ENCODE measurements around the gene SLC1A2. TPM values are rescaled to one million over a fixed set of nuclear protein-coding genes. Genes with fewer than 3 reads are reported as not detected.
"Not testable (repeated sequence)": the region's sequence is repeated elsewhere in the genome, so short reads cannot be mapped to it uniquely, and the experiment has no call there.

SLC1A2 gene
- total RNA-seq, 1 donor from 2014 or later: 8.8 TPM

DNA sequence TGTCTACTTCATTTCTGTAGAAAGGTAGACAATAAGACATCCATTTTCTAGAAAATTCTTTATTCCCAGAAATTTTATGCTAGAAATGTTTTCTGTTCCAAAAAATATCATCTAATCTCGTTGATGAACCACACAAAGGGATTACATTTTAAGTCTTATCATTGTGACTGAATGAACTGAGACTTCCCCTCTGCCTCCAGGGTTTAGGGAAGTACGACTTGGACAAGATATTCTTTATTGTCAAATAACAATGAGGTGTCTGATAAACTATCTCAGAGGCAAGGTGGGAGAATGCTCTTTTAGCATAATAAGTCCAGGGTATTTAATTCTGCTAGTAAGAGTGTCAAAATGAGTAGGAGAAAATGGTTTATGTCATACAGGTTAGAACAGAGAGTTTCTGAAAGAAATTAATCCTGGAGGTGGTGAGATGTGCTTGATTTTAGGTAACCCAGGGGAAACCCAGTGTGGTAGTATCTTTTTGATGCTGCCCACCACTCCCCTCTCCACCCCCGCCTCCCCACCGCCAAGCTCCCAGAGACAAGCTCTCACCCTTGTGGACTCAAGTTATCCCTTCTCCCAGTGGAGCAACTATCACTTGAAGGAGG is 179.8 kb downstream of the SLC1A2 start:
- DNase-seq (ENCODE audit: low spot score): no peak
- intact Hi-C loops (cut with DNase I): loop anchor here (5.0 to 10.0 kb wide), 3 partner anchors 145 to 312 kb away; no protein-coding TSS in a partner anchor

DNA sequence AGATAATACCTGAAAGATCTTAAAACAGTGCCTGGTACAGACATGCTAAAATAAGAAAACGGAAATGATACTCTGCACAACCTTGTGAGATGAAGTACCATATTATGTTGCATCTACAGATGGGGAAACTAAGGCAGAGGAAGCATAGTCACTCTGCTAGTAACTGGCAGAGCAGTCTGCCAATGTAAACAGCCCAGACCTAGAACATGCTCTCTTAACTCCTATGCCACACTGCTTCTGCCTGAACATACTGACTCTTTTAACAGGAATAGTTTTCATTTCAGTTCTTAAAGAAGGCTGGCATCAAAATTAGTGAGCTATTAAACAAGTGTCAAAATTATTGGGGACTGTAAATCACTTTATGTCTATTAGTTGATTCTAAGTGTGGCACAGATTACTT is 180.5 kb downstream of the SLC1A2 start:
- intact Hi-C loops (cut with DNase I): loop anchor here (5.0 to 10.0 kb wide), 3 partner anchors 146 to 312 kb away; no protein-coding TSS in a partner anchor
- no peak for DNase-seq (ENCODE audit: low spot score)

DNA sequence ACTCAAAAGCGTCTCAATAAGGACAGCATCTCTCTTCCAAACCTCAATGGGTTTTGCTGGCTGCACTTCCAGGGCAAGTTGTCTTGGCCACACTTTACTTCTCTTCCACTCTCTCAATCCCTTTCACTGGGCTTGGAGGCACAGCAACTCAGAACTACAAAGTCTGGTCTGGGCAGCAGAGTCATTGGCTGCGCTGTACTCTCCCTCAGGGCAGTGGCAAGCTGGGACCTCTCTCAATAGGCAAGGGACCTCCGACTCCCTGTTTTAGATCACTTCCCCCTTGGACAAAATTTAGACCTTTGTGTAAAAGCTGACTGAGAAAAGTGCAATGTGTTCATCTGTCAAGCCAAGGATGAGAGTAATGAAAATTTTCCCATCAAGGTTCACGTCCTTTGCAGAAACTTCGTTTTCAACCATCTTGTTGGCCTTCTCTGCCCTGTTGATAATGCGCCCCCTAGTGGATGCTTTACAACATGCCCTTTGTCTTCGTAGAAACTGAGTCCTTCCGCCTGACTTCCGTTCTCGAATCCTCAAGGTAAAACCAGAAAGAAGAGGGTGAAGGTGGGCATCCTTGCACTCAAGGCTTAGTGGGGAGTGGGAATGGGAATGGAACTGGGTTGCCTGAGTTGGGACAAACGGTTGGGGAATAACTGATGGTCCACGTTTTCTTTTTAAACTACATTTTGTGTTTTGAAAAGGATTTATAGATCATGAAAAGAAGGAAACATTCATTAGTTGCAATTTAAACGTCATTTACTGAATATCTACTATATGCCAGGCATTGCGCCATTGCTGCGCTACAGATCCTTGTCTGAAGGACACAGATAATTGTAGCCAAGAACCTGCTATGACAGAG is 181.3 kb downstream of the SLC1A2 start:
- intact Hi-C loops (cut with DNase I): loop anchor here (5.0 to 10.0 kb wide), 3 partner anchors 147 to 311 kb away; no protein-coding TSS in a partner anchor
- DNase-seq (ENCODE audit: low spot score): no peak

DNA sequence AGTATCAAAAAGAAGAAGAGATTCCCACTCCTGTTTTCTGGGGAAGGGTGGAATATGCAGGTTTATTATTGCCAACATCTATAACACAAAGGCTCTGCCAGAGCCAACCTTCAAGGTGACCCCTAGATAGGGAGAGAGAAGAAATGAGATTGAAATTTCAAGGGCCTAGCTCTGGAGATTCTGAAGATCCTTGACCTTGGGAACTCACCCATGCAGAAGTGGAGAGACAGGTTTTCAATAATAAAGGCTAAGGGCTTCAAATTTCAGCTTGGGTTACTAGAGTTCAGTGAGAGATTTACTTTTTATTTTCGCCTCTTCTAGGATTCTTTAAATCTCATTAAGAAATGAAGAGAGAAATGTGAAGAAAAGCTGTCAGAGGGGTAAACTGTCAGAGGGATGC is 182.0 kb downstream of the SLC1A2 start:
- intact Hi-C loops (cut with DNase I): loop anchor here (5.0 to 10.0 kb wide), 3 partner anchors 147 to 310 kb away; no protein-coding TSS in a partner anchor

DNA sequence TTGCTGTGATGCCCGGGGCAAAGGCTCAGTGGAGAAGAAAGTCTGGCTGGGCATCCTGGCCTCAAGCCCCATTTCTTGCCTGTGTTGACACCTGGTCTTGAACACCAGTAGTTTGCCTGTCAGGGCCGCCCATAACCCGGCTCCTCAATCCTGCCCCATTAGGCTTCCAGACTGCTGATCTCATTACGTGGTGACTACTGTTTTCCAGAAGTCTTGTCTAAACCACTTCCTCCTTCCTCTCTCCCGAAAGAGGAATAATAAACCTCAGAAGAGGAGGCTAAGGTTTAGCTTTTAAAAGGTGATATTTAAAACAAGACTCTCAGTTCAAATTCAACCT is 182.7 kb downstream of the SLC1A2 start:
- no peak for DNase-seq (ENCODE audit: low spot score)
- intact Hi-C loops (cut with DNase I): loop anchor here (5.0 to 10.0 kb wide), 3 partner anchors 148 to 309 kb away; no protein-coding TSS in a partner anchor

More for the DNA sequence above, 182.0 kb downstream of the SLC1A2 start:
- no peak for DNase-seq (ENCODE audit: low spot score)

DNA sequence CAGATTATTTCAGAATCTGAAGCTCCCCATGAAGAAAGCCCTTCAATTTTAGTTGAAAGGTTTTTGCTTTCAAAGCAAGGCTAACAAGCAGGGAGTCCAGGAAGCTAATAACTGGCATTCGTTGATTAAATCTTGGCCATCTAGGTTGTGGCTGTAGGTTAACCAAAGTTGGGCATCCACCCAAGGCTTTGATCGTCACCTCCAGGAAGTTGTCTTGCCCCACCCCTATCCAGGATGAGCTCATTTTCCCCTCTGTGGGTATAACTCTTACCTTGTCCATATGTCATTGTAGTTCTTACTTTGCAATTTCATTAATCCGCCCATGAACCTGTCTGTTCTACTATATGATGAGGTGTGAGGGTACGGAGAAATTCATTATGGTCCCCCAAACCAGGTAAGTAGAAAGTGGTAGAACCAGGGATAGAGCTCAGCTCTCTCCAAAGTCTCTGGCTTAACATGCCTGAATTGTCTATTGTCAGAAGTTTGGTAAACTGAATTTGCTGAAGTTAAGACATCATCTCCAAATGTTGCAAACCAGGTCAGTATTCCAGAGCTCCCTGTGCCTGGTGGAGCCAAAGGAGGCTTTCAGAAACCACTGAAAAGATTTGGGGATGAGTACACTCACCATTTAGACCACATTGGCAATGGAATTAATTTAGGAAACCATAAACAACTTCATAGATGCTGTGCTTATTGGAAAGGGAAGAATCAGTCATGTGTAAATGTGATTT is 183.3 kb downstream of the SLC1A2 start:
- intact Hi-C loops (cut with DNase I): loop anchor here (5.0 to 10.0 kb wide), 3 partner anchors 149 to 309 kb away; no protein-coding TSS in a partner anchor

DNA sequence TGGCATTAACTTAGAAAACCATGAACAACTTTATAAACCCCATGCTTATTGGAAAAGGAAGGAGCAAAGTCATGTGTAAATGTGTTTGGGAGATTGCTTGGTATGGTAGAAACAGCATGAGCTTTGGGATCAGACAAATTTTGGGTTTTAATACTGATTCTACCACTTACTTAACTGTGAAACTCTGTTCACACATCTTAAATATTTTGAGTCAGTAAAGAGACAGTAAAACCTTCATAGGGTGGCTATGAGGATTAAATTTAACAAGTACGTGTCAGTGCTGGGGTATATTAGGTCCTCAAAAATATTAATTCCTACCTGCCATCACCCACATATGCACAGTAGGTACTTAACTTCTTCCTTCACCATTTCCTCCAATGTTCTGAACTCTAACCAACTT is 183.9 kb downstream of the SLC1A2 start:
- intact Hi-C loops (cut with DNase I): loop anchor here (5.0 to 10.0 kb wide), 3 partner anchors 149 to 308 kb away; no protein-coding TSS in a partner anchor
- DNase-seq (ENCODE audit: low spot score): no peak

More for the DNA sequence above, 183.3 kb downstream of the SLC1A2 start:
- no peak for DNase-seq (ENCODE audit: low spot score)

DNA sequence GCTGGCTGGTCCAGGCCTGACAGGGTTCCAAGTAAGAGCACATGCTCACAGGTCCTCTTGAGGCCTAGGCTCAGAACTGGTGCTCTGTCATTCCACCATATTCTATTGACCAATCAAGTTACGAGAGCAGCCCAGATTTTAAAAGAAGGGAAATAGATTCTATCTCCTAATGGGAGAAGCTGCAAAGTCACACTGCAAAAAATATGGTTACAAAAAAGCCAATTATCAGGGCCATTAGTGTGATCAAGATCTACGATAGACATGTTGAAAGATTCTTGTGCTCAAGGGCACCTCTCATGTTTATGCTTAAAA is 184.2 kb downstream of the SLC1A2 start:
- intact Hi-C loops (cut with DNase I): loop anchor here (5.0 to 10.0 kb wide), 3 partner anchors 150 to 308 kb away; no protein-coding TSS in a partner anchor
- DNase-seq (ENCODE audit: low spot score): no peak

DNA sequence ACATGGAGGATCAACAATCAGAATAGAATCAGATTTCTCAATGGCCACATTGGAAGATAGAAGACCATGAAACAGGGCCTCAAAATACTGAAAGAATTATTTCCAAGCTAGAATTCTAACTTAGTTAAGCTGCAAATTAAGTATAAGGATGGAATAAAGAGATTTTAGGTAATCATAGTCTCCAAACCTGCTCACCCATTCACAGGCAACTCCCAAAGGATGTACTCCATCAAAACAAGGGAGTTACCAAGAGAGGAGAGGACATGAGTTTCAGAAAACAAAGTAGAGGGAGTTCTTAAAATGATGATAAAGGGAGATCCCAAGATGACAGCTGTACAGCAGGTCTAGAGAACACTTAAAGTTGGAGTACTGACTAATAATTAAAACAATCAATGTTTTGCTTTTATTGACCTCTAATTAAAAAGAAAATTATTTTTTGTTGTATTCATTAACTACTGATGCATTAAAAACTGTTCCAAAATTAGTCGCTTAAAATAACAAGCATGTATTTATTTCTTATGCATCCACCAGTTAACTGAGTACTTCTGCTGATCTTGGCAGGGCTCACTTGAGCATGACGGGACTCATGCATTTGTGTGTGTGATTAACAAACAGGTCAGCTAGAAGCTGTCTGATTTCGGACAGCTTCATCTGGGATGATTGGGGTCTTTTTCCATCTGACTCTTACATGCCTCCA is 184.8 kb downstream of the SLC1A2 start:
- DNase-seq (ENCODE audit: low spot score): no peak
- intact Hi-C loops (cut with DNase I): loop anchor here (5.0 to 10.0 kb wide), 3 partner anchors 150 to 307 kb away; no protein-coding TSS in a partner anchor

DNA sequence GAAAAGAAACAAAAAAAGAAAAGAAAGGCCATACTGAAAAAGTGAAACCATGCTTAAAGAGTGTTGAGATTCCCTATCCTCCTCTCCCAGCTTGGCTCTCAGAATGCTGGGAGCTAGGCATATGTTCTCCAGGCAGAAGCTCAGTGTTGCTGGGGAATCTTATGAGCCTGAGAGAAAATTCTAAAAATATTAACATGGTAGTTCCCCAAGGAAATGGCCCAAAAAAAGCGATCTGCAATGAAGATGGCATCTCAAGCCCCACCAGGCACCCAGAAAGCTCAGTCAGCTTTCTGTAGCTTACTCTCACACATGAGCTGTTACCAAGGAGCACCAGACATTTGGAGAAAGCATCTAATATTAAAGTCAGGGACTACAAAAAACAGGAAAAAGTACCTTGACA is 185.8 kb downstream of the SLC1A2 start:
- DNase-seq (ENCODE audit: low spot score): no peak
- intact Hi-C loops (cut with DNase I): loop anchor here (10.0 kb wide), 1 partner anchor 151 kb away; no protein-coding TSS in a partner anchor

DNA sequence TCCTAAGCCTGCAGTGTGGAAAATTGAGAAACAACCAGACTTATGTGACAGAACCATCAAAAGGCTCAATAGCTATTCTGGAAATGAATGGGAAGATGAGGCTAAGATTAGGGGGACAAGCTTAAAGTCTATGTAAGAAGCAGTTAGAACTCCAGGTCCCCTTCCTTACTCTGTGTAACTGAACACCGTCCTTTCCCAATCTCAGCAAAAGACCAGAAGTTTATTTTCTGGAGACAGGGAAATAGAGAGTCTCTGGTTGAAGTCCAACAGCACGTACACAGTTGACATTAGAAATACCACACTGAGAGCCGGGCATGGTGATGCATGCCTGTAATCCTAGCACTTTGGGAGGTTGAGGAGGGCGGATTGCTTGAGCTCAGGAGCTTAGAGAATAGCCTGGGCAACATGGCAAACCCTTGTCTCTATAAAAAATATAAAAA is 186.4 kb downstream of the SLC1A2 start:
- no peak for DNase-seq (ENCODE audit: low spot score)
- intact Hi-C loops (cut with DNase I): loop anchor here (10.0 kb wide), 1 partner anchor 152 kb away; no protein-coding TSS in a partner anchor

DNA sequence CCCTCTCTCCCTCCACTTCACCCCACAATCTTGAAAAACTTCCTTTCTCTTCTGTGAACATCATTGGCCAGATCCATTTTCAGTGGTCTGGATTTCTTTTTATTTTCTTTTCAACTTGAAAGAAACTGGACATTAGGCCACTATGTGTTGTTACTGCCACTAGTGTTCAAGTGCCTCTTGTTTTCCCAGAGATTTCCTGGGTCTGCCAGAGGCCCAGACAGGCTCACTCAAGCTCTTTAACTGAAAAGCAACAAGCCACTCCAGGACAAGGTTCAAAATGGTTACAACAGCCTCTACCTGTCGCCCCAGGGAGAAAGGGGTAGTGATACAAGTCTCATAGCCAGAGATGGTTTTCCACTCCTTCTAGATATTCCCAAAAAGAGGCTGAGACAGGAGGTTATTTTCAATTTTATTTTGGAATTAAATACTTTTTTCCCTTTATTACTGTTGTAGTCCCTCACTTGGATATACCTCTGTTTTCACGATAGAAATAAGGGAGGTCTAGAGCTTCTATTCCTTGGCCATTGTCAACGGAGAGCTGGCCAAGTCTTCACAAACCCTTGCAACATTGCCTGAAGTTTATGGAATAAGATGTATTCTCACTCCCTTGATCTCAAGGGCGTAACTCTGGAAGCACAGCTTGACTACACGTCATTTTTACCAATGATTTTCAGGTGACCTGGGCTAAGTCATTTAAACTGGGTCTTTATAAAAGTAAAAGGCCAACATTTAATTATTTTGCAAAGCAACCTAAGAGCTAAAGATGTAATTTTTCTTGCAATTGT is 188.1 kb downstream of the SLC1A2 start:
- DNase-seq (ENCODE audit: low spot score): no peak
- intact Hi-C loops (cut with DNase I): loop anchor here (10.0 kb wide), 1 partner anchor 154 kb away; no protein-coding TSS in a partner anchor

DNA sequence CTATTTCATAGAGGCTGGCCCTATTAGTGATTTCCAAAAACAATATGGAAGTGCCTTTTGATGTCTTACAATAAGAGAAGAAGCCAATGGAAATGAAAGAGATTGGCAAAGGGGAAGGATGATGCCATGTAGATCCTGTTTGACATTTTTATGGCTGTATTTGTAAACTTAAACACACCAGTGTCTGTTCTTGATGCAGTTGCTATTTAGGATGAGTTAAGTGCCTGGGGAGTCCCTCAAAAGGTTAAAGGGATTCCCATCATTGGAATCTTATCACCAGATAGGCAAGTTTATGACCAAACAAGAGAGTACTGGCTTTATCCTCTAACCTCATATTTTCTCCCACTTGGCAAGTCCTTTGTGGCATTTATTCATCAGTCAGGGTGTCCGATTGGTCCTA is 189.0 kb downstream of the SLC1A2 start:
- intact Hi-C loops (cut with DNase I): loop anchor here (10.0 kb wide), 1 partner anchor 154 kb away; no protein-coding TSS in a partner anchor

DNA sequence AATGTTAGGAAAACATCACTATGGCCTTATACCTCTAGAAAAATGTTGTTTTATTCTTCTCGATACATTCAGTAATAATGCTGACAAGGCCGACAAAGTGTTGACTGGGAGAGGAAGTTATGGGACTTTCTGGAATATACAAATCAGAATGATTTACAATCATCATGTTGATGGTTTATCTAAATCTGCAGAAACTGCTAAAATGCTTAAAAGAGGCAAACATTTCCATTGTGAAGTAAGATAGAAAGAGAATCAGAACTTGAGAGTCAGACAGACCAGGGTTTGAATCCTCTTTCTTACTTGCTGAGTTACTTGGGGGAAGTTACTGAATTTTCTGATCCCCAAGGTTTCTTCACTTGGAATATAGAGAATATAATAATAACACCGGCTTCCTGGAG is 191.0 kb downstream of the SLC1A2 start:
- intact Hi-C loops (cut with DNase I): no loop called here
- no peak for DNase-seq (ENCODE audit: low spot score)

More for the DNA sequence above, 189.0 kb downstream of the SLC1A2 start:
- DNase-seq (ENCODE audit: low spot score): no peak

DNA sequence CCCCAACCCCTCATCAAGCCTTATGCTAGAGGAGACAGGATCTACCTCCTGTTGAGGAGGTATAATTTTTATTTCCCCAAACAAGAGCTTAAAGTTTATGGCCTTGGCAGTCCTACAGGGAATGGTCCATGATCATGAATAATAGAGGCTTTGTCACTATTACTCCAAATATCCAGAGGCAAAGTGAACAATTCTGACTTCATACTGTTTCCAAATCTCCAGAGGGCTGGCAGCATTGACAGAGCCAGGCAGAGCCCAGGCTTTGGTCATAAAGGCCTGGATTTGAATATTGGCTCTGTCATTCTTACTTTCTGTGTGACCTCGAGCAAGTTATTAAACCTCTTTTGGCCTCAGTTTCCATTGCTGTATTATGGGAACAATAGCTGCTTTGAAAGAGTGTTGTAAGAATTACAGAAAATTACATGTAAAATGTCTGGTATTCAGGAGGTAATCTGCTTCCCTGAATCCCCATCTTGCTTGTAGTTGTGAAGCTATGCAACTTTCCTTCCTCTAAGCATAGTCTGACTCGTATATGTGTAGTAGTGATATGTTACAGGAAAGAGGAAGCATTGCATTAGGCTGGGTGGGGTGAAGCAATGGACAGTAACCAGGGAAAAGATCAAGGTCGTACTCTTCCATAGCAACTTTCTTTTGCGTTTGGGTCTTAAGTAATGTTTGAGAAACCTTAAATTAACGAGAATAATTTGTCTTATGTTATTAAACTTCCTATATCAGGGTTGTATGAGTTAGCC is 191.6 kb downstream of the SLC1A2 start:
- DNase-seq (ENCODE audit: low spot score): no peak
- intact Hi-C loops (cut with DNase I): no loop called here

DNA sequence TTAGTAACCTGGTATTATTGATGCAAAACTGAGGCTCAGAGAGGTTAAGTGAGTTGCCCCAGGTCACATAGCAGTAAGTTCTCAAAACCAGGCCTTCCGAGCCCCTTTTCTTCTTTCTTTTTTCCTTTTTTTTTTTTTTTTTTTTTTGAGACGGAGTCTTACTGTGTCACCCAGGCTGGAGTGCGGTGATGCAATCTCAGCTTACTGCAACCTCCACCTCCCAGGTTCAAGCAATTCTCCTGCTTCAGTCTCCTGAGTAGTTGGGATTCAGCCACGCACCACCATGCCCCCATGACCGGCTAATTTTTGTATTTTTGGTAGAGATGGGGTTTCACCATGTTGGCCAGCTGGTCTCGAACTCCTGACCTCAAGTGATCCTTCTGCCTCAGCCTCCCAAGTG is 192.6 kb downstream of the SLC1A2 start:
- intact Hi-C loops (cut with DNase I); DNase-seq (ENCODE audit: low spot score): not testable (repeated sequence)

DNA sequence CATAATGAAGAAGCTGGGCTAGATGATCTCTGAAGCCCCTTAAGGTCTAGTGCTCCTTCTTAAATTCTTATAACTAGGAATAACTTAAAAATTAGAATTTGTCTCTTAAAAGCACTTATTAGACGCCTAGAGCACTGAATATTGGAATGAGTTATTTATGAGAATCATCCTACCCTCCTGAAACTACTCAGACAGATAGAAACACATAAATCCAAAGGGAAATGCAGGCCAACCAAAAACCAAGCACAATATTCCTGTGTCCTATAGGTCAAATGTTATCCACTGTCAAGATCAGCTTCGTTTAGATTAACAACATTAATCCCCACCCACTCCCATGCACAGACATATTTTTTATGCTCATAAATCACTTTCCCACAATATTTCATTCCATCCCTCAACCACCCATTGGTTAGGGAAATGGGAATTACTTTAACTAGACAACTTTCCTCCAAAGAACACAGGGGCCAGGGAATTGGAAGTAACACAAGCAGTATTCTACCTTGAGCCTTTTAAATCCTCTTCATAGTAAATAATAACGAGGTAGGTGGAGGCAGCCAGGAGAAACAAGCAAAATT is 193.3 kb downstream of the SLC1A2 start:
- intact Hi-C loops (cut with DNase I): no loop called here
- DNase-seq (ENCODE audit: low spot score): no peak

Measured in cardiac septum (tissue), 1 donor.